ENCODE results near the gene ZSWIM3. TPM values are rescaled to one million over a fixed set of nuclear protein-coding genes. Genes with fewer than 3 reads are reported as not detected.

The ZSWIM3 gene
- total and polyA plus RNA-seq, 2 of the 13 experiments (the other 11 are each of a cell fraction or from before 2014, with no cell fraction given) = 5.2 to 5.8 TPM

- TF ChIP-seq KAT8 (CRISPR knock-in tag; IDR thresholded peaks at IDR 0.05) = no peak
- TF ChIP-seq ZBTB38 (CRISPR knock-in tag; IDR thresholded peaks at IDR 0.05) = peak; percentile 44; the same call in 1 of the 2 replicates
- no peak for TF ChIP-seq ZNF589 (CRISPR knock-in tag; conservative IDR thresholded peaks at IDR 0.05)
- TF ChIP-seq SP140L (CRISPR knock-in tag; IDR thresholded peaks at IDR 0.05; ENCODE audit: borderline replicate concordance) = no peak
- TF ChIP-seq RAD51 (IDR thresholded peaks at IDR 0.05; ENCODE audit: borderline replicate concordance) = no peak
- no peak for TF ChIP-seq ZBTB43 (CRISPR knock-in tag; conservative IDR thresholded peaks at IDR 0.05)
- TF ChIP-seq ZNF572 (CRISPR knock-in tag; IDR thresholded peaks at IDR 0.05) = no peak
- no peak for TF ChIP-seq ZNF225 (CRISPR knock-in tag; IDR thresholded peaks at IDR 0.05)
- no peak for TF ChIP-seq XBP1 (CRISPR knock-in tag; IDR thresholded peaks at IDR 0.05)
- TF ChIP-seq RNF2 (conservative IDR thresholded peaks at IDR 0.05; ENCODE audit: low read depth) = no peak
- TF ChIP-seq FOSL1 (CRISPR knock-in tag; IDR thresholded peaks at IDR 0.05; ENCODE audit: borderline replicate concordance) = no peak
- no peak for TF ChIP-seq ATF4 (CRISPR knock-in tag; IDR thresholded peaks at IDR 0.05)
- TF ChIP-seq ZNF18 (CRISPR knock-in tag; IDR thresholded peaks at IDR 0.05; ENCODE audit: insufficient replicate concordance) = no peak
- peak; percentile 57; the same call in 1 of the 2 replicates for TF ChIP-seq CEBPG (CRISPR knock-in tag; IDR thresholded peaks at IDR 0.05)
- TF ChIP-seq CSRNP2 (CRISPR knock-in tag; conservative IDR thresholded peaks at IDR 0.05; ENCODE audit: low read depth) = no peak
- TF ChIP-seq ZNF570 (CRISPR knock-in tag; IDR thresholded peaks at IDR 0.05; ENCODE audit: borderline replicate concordance) = no peak
- no peak for TF ChIP-seq ZC3H13 (CRISPR knock-in tag; IDR thresholded peaks at IDR 0.05)
- no peak for TF ChIP-seq SRSF1 (optimal IDR thresholded peaks at IDR 0.05; ENCODE audit: low read depth, low read length)
- no peak for TF ChIP-seq ZNF576 (CRISPR knock-in tag; IDR thresholded peaks at IDR 0.05)
- no peak for TF ChIP-seq ZNF557 (CRISPR knock-in tag; IDR thresholded peaks at IDR 0.05)
- TF ChIP-seq THAP8 (CRISPR knock-in tag; IDR thresholded peaks at IDR 0.05; ENCODE audit: borderline replicate concordance) = no peak
- TF ChIP-seq POLR2AphosphoS2 (IDR thresholded peaks at IDR 0.05; ENCODE audit: low read depth, low read length) = no peak
- no peak for TF ChIP-seq MBNL3 (CRISPR knock-in tag; conservative IDR thresholded peaks at IDR 0.05)
- no peak for TF ChIP-seq NR3C1 (CRISPR knock-in tag; IDR thresholded peaks at IDR 0.05)
- no peak for TF ChIP-seq ZNF674 (CRISPR knock-in tag; IDR thresholded peaks at IDR 0.05; ENCODE audit: low read depth)
- no peak for TF ChIP-seq HMGA1 (CRISPR knock-in tag; conservative IDR thresholded peaks at IDR 0.05)
Observed at GRCh38 chr20:45925821-45926506, 68.5 kb downstream of the ZSWIM3 start (continued).

Data from HepG2 (cell line).